Measurements from ENCODE around the gene COPG1.
A peak's percentile ranks its signal among the peaks of the same experiment; 100 is the strongest.

Gene COPG1

GRCh38 chr3:129278966-129279906, 29.8 kb downstream of the COPG1 start:
- peak in 8 of 14 donors; percentile 6 to 51 (median 42) for DNase-seq

- no peak for DNase-seq
These were observed 30.8 kb downstream of the COPG1 start for GRCh38 chr3:129280183-129280582.

GRCh38 chr3:129281726-129282125, 32.3 kb downstream of the COPG1 start:
- DNase-seq = no peak

- DNase-seq = no peak
These were observed 33.4 kb downstream of the COPG1 start for GRCh38 chr3:129282727-129283327.

- no peak for DNase-seq
These were observed 36.7 kb downstream of the COPG1 start for GRCh38 chr3:129286081-129286480.

- DNase-seq = no peak
These were observed 39.0 kb downstream of the COPG1 start for GRCh38 chr3:129288446-129288845.

GRCh38 chr3:129289201-129289921, 40.0 kb downstream of the COPG1 start:
- no peak for DNase-seq

GRCh38 chr3:129291236-129291886, 42.0 kb downstream of the COPG1 start:
- no peak for DNase-seq

- DNase-seq = no peak
These were observed 45.9 kb downstream of the COPG1 start for GRCh38 chr3:129295286-129295685.

GRCh38 chr3:129304146-129304961, 54.9 kb downstream of the COPG1 start:
- DNase-seq = no peak

GRCh38 chr3:129304962-129305222, 55.5 kb downstream of the COPG1 start:
- DNase-seq = no peak

GRCh38 chr3:129305592-129306091, 56.2 kb downstream of the COPG1 start:
- DNase-seq = peak in 10 of 14 donors; percentile 12 to 70 (median 30)

GRCh38 chr3:129308636-129309035, 59.2 kb downstream of the COPG1 start:
- DNase-seq = no peak

GRCh38 chr3:129310111-129311011, 61.0 kb downstream of the COPG1 start:
- DNase-seq = no peak

- DNase-seq = no peak
These were observed 61.9 kb downstream of the COPG1 start for GRCh38 chr3:129311054-129311902.

- DNase-seq = no peak
These were observed 62.7 kb downstream of the COPG1 start for GRCh38 chr3:129312021-129312639.

GRCh38 chr3:129312671-129313414, 63.4 kb downstream of the COPG1 start:
- DNase-seq = no peak

GRCh38 chr3:129313415-129313664, 63.9 kb downstream of the COPG1 start:
- DNase-seq = no peak
